ENCODE measurements around the gene SP7. TPM values are rescaled to one million over a fixed set of nuclear protein-coding genes. Genes with fewer than 3 reads are reported as not detected.

Gene SP7
- total RNA-seq (under 1 TPM in 1 of 2 donors, not detected in 1; 0.33 TPM), polyA plus RNA-seq (not detected)
- long read RNA-seq, donor 1, result 0 reads
- long read RNA-seq, donor 2, result 0 reads

DNA sequence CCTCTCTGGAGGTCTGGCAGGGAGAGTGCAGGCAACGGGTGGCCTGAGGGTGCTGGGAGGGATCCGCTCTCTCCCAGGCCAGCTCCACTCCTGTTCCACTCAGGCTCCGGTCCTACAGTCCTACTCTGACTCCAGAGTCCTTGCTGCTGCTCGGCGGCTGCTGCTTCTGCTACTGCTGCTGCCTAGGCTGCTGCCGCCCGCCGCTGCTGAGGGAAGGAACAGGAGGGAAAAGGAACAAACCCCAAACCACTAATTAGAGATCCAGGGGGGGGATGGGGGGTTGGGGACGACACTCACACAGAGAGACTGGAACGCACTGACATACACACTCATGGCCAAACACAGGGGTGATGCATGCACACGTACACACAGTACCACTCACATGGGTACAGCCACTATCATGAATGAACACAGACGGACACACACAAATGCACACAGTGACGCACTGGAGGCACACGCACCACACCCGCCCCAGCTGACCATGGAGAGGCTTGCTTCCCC, at the start of gene SP7:
Gene SP7, minus strand, starts transcription at position 174 of the 501 bp plus-strand sequence. CDS start 708 bp downstream, outside the sequence.
- DNase-seq (no peak), ATAC-seq (ENCODE audit: low FRiP score) (no peak)
- no peaks in the 10 kb centered on the region for H3K4me1 ChIP-seq (ENCODE audit: control insufficient read depth in 1 of 2, insufficient read depth in 2 of 2, low read length in 2 of 2)
- no peak within 1 kb of the TSS for H3K27ac ChIP-seq (ENCODE audit: low read depth in 1 of 2, low read length in 2 of 2)
- WGBS, 2 donors, result 58 to 68% methylated on average over 15 of the region's 15 CpGs
- intact Hi-C loops (cut with DNase I), result no loop called here
- no peaks in the 10 kb centered on the region for H3K9me3 ChIP-seq (ENCODE audit: control insufficient read depth, low read length)
- no peaks in the 10 kb centered on the region for H3K27me3 ChIP-seq (ENCODE audit: control insufficient read depth in 1 of 2, insufficient read depth in 2 of 2, low read length in 1 of 2)
- no peak within 1 kb of the TSS for H3K4me3 ChIP-seq (ENCODE audit: low read length in 2 of 2)
- no peaks in the 10 kb centered on the region for H3K36me3 ChIP-seq (ENCODE audit: control insufficient read depth in 1 of 2, insufficient read depth in 2 of 2, low read length in 1 of 2)

DNA sequence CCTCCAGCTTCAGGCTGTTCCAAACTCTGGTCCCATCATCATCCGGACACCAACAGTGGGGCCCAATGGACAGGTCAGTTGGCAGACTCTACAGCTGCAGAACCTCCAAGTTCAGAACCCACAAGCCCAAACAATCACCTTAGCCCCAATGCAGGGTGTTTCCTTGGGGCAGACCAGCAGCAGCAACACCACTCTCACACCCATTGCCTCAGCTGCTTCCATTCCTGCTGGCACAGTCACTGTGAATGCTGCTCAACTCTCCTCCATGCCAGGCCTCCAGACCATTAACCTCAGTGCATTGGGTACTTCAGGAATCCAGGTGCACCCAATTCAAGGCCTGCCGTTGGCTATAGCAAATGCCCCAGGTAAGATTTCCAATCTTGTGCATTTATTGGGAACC, 47.1 kb upstream of the SP7 start:
- no peaks in the 10 kb centered on the region for H3K27me3 ChIP-seq (ENCODE audit: control insufficient read depth in 1 of 2, insufficient read depth in 2 of 2, low read length in 1 of 2)
- no peaks in the 10 kb centered on the region for H3K9me3 ChIP-seq (ENCODE audit: control insufficient read depth, low read length)
- H3K4me3 ChIP-seq (ENCODE audit: low read length in 2 of 2), result peak overlapping the region in 1 of 2 donors; percentile 36
- WGBS, 2 donors, result 67 to 71% methylated on average over 2 of the region's 2 CpGs
- peaks cover 0 to 4% of the 10 kb centered on the region in 2 donors for H3K4me1 ChIP-seq (ENCODE audit: control insufficient read depth in 1 of 2, insufficient read depth in 2 of 2, low read length in 2 of 2)
- intact Hi-C loops (cut with DNase I), result no loop called here
- H3K36me3 ChIP-seq (ENCODE audit: control insufficient read depth in 1 of 2, insufficient read depth in 2 of 2, low read length in 1 of 2), result peaks cover 0 to 5% of the 10 kb centered on the region in 2 donors
- DNase-seq, result no peak
- ATAC-seq (ENCODE audit: low FRiP score), result no peak
- H3K27ac ChIP-seq (ENCODE audit: low read depth in 1 of 2, low read length in 2 of 2), result no peak overlapping the region

DNA sequence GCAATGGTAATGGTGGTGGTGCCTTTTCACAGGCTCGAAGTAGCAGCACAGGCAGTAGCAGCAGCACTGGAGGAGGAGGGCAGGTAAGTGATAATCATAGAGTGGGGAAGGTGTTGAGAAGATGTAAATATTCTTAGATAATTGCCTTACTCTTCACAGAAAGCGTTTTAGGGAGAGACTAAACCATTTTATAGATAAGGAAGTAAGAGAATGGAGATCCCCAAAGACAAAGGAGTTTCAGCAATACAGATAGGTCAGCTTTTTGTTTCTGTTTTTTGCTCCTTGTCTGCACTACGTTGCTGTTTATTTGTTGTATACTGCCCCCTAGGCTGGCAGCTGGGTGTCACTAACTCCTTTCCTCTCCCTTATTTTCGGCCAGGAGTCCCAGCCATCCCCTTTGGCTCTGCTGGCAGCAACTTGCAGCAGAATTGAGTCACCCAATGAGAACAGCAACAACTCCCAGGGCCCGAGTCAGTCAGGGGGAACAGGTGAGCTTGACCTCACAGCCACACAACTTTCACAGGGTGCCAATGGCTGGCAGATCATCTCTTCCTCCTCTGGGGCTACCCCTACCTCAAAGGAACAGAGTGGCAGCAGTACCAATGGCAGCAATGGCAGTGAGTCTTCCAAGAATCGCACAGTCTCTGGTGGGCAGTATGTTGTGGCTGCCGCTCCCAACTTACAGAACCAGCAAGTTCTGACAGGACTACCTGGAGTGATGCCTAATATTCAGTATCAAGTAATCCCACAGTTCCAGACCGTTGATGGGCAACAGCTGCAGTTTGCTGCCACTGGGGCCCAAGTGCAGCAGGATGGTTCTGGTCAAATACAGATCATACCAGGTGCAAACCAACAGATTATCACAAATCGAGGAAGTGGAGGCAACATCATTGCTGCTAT, 45.8 kb upstream of the SP7 start:
- peak; percentile 73 to 76 for DNase-seq
- H3K36me3 ChIP-seq (ENCODE audit: control insufficient read depth in 1 of 2, insufficient read depth in 2 of 2, low read length in 1 of 2), result peaks cover 0 to 5% of the 10 kb centered on the region in 2 donors
- H3K9me3 ChIP-seq (ENCODE audit: control insufficient read depth, low read length), result no peaks in the 10 kb centered on the region
- intact Hi-C loops (cut with DNase I), result no loop called here
- no peak for ATAC-seq (ENCODE audit: low FRiP score)
- 30 to 34% methylated on average over 9 of the region's 9 CpGs for WGBS, 2 donors
- H3K4me1 ChIP-seq (ENCODE audit: control insufficient read depth in 1 of 2, insufficient read depth in 2 of 2, low read length in 2 of 2), result peaks cover 0 to 4% of the 10 kb centered on the region in 2 donors
- peak overlapping the region in 1 of 2 donors; percentile 82 for H3K27ac ChIP-seq (ENCODE audit: low read depth in 1 of 2, low read length in 2 of 2)
- H3K4me3 ChIP-seq (ENCODE audit: low read length in 2 of 2), result peak overlapping the region in 1 of 2 donors; percentile 44
- no peaks in the 10 kb centered on the region for H3K27me3 ChIP-seq (ENCODE audit: control insufficient read depth in 1 of 2, insufficient read depth in 2 of 2, low read length in 1 of 2)

DNA sequence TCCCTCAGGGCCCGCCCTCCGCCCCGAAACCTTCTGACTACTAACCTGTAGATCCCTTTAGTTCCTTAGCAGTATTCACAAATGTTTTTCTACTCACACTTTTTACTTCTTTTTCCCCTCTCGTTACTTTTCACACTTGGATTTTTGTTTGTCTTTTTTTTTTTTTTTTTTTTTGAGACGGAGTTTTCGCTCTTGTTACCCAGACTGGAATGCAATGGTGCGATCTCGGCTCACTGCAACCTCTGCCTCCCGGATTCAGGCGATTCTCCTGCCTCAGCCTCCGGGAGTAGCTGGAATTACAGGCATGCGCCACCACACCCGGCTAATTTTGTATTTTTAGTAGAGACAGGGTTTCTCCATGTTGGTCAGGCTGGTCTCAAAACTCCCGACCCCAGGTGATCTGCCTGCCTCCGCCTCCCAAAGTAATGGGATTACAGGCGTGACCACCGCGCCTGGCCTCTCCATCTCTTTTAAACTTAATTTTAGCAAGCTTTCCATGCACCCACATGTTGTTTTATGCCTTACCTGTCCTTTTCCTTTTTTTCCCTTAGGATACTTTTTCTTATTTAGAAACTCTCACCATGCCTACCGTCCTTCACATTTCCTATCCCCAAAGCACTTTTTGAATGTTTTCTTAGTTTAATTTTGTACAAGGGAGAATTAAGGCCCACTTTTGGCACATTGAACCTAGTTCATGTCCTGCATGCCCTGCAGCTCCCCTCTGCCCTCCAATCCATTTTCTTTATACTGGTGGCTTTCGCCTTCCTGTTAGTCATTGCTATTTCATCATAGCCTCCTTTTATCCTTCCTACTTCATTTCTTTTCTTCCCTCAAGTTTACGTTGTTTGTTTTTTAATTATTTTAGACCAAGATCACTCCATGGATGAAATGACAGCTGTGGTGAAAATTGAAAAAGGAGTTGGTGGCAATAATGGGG, 44.9 kb upstream of the SP7 start:
- H3K4me3 ChIP-seq (ENCODE audit: low read length in 2 of 2), result peak overlapping the region; percentile 44 to 97
- H3K9me3 ChIP-seq (ENCODE audit: control insufficient read depth, low read length), result no peaks in the 10 kb centered on the region
- WGBS, 2 donors, result 7% methylated on average over 21 of the region's 21 CpGs
- peaks cover 0 to 5% of the 10 kb centered on the region in 2 donors for H3K36me3 ChIP-seq (ENCODE audit: control insufficient read depth in 1 of 2, insufficient read depth in 2 of 2, low read length in 1 of 2)
- DNase-seq (peak; percentile 52 to 61), ATAC-seq (ENCODE audit: low FRiP score) (no peak)
- H3K27me3 ChIP-seq (ENCODE audit: control insufficient read depth in 1 of 2, insufficient read depth in 2 of 2, low read length in 1 of 2), result no peaks in the 10 kb centered on the region
- peaks cover 0 to 4% of the 10 kb centered on the region in 2 donors for H3K4me1 ChIP-seq (ENCODE audit: control insufficient read depth in 1 of 2, insufficient read depth in 2 of 2, low read length in 2 of 2)
- intact Hi-C loops (cut with DNase I), result no loop called here
- H3K27ac ChIP-seq (ENCODE audit: low read depth in 1 of 2, low read length in 2 of 2), result peak overlapping the region in 1 of 2 donors; percentile 82

DNA sequence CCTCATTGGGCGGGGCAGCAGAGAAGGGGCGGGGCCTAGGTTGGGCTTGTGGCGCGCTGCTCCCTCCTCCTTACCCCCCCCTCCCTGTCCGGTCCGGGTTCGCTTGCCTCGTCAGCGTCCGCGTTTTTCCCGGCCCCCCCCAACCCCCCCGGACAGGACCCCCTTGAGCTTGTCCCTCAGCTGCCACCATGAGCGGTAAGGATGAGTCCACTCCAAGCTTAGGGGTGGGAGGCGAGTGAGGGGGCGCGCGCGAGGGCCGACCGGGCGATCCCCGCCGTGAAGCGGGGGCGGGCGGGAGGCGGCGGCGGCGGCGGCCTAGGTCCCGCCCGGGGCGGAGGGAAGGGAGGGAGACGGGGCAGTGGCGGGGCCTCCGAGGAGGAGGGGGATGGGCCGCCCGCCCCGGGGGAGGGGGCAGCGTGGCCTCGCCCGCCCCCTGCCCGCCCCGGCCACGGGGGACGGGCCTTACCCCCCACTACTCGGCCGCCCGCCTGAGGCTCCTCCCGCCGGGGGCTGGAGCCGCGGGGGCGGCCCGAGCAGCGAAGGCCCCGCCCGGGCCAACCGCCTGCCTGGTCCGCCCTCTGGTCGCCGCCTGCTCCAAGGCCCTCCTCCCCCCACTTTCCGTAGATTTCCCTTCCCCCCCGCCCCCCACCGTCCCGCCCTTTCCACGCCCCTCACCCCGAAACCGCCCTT, 44.1 kb upstream of the SP7 start, which contains the start of gene SP1:
Gene SP1, plus strand, starts transcription at position 73 of the 690 bp plus-strand sequence. Its CDS starts 116 bp downstream, at position 189.
- Histone ChIP-seq H3K4me3 (ENCODE audit: low read length in 2 of 2) (peak within 1 kb of the TSS; percentile 71 to 97), H3K9me3 (ENCODE audit: control insufficient read depth, low read length) (no peaks in the 10 kb centered on the region), H3K27me3 (ENCODE audit: control insufficient read depth in 1 of 2, insufficient read depth in 2 of 2, low read length in 1 of 2) (no peaks in the 10 kb centered on the region), H3K27ac (ENCODE audit: low read depth in 1 of 2, low read length in 2 of 2) (peak within 1 kb of the TSS; percentile 92 to 96), H3K4me1 (ENCODE audit: control insufficient read depth in 1 of 2, insufficient read depth in 2 of 2, low read length in 2 of 2) (peaks cover 0 to 4% of the 10 kb centered on the region in 2 donors), H3K36me3 (ENCODE audit: control insufficient read depth in 1 of 2, insufficient read depth in 2 of 2, low read length in 1 of 2) (peaks cover 0 to 5% of the 10 kb centered on the region in 2 donors)
- ATAC-seq (ENCODE audit: low FRiP score), result peak; percentile 92
- peak; percentile 95 to 99 for DNase-seq
- 1% methylated on average over 7 to 71 of the region's 71 CpGs for WGBS, 2 donors
- intact Hi-C loops (cut with DNase I), result no loop called here

DNA sequence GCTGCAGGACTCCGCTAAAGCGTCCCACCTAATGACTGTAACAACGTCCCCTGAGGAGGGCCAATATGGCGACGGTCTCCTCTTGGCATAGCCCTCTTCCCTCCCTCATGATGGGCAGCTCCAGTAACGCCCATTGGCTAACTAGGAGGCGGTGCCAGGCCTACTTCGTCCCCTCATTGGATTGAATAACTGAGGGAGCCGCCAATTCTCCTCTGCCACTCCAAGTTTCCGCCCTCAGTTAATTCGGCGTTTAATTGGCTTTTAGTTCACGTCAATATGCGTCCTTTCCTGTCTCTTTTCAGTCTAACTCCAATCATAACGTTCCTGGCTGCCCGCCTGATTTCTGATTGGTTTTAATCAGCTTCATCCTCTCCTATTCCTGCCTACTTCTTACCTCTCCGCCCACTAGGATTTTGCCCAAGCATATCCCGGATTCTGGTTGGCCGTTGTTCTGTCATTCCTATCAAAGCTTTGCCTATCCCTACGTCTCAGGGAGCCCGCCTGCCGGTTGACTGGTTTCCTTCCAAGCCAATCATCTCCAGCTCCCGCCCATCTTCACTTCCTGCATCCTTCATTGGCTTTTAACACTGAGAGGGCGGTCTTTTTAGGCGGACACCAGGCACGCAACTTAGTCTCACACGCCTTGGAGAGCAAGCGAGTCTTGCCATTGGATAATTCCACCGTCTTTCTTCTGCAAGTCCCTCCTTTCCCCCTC, 43.4 kb upstream of the SP7 start:
- DNase-seq (peak; percentile 96 to 99), ATAC-seq (ENCODE audit: low FRiP score) (peak; percentile 93)
- 0% methylated on average over 29 of the region's 29 CpGs for WGBS, 2 donors
- H3K9me3 ChIP-seq (ENCODE audit: control insufficient read depth, low read length), result no peaks in the 10 kb centered on the region
- peaks cover 0 to 5% of the 10 kb centered on the region in 2 donors for H3K36me3 ChIP-seq (ENCODE audit: control insufficient read depth in 1 of 2, insufficient read depth in 2 of 2, low read length in 1 of 2)
- peaks cover 0 to 4% of the 10 kb centered on the region in 2 donors for H3K4me1 ChIP-seq (ENCODE audit: control insufficient read depth in 1 of 2, insufficient read depth in 2 of 2, low read length in 2 of 2)
- peak overlapping the region; percentile 90 to 92 for H3K27ac ChIP-seq (ENCODE audit: low read depth in 1 of 2, low read length in 2 of 2)
- intact Hi-C loops (cut with DNase I), result no loop called here
- peak overlapping the region; percentile 49 to 62 for H3K4me3 ChIP-seq (ENCODE audit: low read length in 2 of 2)
- H3K27me3 ChIP-seq (ENCODE audit: control insufficient read depth in 1 of 2, insufficient read depth in 2 of 2, low read length in 1 of 2), result no peaks in the 10 kb centered on the region

DNA sequence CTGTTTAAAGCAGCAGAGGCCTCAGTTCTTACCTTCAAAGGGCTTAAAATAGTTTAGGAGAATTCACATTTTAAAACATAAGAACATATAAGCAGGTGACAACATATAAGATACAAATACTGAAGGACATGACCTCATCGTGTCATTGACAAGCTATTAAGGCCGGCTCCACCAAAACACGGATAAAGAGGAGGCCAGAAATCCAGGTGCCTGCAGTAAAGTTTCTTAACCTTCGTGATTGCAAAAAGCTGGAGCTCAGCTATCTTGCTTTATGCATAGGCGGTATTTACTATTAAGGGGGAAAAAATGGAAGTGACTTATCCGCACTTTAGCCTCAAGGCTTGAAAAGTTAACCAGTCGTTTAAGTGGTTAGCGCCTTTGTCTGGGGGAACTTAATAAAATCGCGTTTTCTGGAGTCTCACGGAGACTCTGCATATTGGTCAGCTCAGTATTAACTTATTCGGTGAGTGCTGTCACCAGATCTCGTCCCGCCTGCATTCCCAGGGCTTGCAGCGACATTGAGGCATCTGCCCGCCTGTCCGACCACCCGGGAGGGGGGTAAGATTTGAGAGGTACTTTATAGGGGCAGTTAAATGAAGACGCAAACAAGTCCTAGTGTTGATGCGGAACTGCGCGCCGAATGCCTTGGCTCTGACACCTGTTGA, 42.7 kb upstream of the SP7 start:
- ATAC-seq (ENCODE audit: low FRiP score), result no peak
- no peaks in the 10 kb centered on the region for H3K27me3 ChIP-seq (ENCODE audit: control insufficient read depth in 1 of 2, insufficient read depth in 2 of 2, low read length in 1 of 2)
- H3K4me1 ChIP-seq (ENCODE audit: control insufficient read depth in 1 of 2, insufficient read depth in 2 of 2, low read length in 2 of 2), result peaks cover 0 to 4% of the 10 kb centered on the region in 2 donors
- peaks cover 0 to 5% of the 10 kb centered on the region in 2 donors for H3K36me3 ChIP-seq (ENCODE audit: control insufficient read depth in 1 of 2, insufficient read depth in 2 of 2, low read length in 1 of 2)
- peak overlapping the region; percentile 90 to 92 for H3K27ac ChIP-seq (ENCODE audit: low read depth in 1 of 2, low read length in 2 of 2)
- no peaks in the 10 kb centered on the region for H3K9me3 ChIP-seq (ENCODE audit: control insufficient read depth, low read length)
- intact Hi-C loops (cut with DNase I), result no loop called here
- H3K4me3 ChIP-seq (ENCODE audit: low read length in 2 of 2), result peak overlapping the region; percentile 49 to 62
- 14% methylated on average over 23 of the region's 23 CpGs for WGBS, 2 donors
- DNase-seq, result peak in 1 of 2 donors; percentile 8

Data from aorta (tissue), 5 donors.